SK-N-SH (cell line): ENCODE data around the gene KY. TPM values are rescaled to one million over a fixed set of nuclear protein-coding genes. Genes with fewer than 3 reads are reported as not detected.

Experiments used
- CTCF ChIA-PET: fragments of 300-600, 350-600 bp; formaldehyde crosslinking; extraction: SDS; loops from one replicate; lab custom pipeline; 2021; lab: Yijun Ruan, JAX
- POLR2A ChIA-PET: fragments of 350-600 bp; sonication (Branson Sonifier 250); formaldehyde crosslinking; extraction: SDS; loops from one replicate; lab custom pipeline; 2020; ENCODE audit warnings: antibody characterized with exemption, inconsistent platforms; lab: Yijun Ruan, JAX
- DNase-seq: peaks from one replicate; pipeline ENCODE4 v3.0.0; 2012
- H2AFZ ChIP-seq: fragments of 200-600 bp; sonication (generic); 2 replicates; pipeline ENCODE4 v1.8.1; 2016; ENCODE audit warnings: antibody characterized with exemption, mild to moderate bottlenecking, low read depth
- H3F3A ChIP-seq: fragments of 200-600 bp; sonication (generic); replicated peaks from 2 replicates; pipeline ENCODE3; 2016; ENCODE audit warnings: antibody characterized with exemption, mild to moderate bottlenecking; ENCODE audit not compliant: insufficient read depth
- H3K27ac ChIP-seq, 2 experiments: fragments of 200-500 bp in 1 of 2; fragments of 200-600 bp in 1 of 2; sonication (Bioruptor generic) in 1 of 2; sonication (generic), shearing (Covaris generic) in 1 of 2; 2 replicates each; pipeline versions ENCODE4 v1.5.1 to v1.6.1; 2014 to 2016; ENCODE audit warnings: low read depth in 2 of 2, inconsistent platforms in 1 of 2, low read length in 1 of 2, mild to moderate bottlenecking in 1 of 2, mixed read lengths in 1 of 2
- H3K27me3 ChIP-seq: fragments of 200-600 bp; sonication (generic), shearing (Covaris generic); 2 replicates; pipeline ENCODE4 v1.6.1; 2016; ENCODE audit warnings: mixed run types; ENCODE audit not compliant: insufficient read depth
- H3K36me3 ChIP-seq, 2 experiments: fragments of 200-500 bp in 1 of 2; fragments of 200-600 bp in 1 of 2; sonication (Bioruptor generic) in 1 of 2; sonication (generic) in 1 of 2; replicated peaks in 1 of 2; 2 replicates each; pipeline versions ENCODE3 to v1.5.1; 2014 to 2016; ENCODE audit warnings: low read length in 1 of 2, mild to moderate bottlenecking in 1 of 2; ENCODE audit not compliant: insufficient read depth in 2 of 2, control insufficient read depth in 1 of 2
- H3K4me1 ChIP-seq, 2 experiments: fragments of 200-500 bp in 1 of 2; fragments of 200-600 bp in 1 of 2; sonication (Bioruptor generic) in 1 of 2; sonication (generic), shearing (Covaris generic) in 1 of 2; 2 replicates each; pipeline versions ENCODE4 v1.5.1 to v1.6.1; 2014 to 2016; ENCODE audit warnings: low read depth in 1 of 2, low read length in 1 of 2, mixed run types in 1 of 2; ENCODE audit not compliant: insufficient read depth in 2 of 2, control insufficient read depth in 1 of 2
- H3K4me2 ChIP-seq: fragments of 200-600 bp; sonication (generic), shearing (Covaris generic); 2 replicates; pipeline ENCODE4 v1.6.1; 2017; ENCODE audit warnings: mixed run types
- H3K4me3 ChIP-seq, 2 experiments: fragments of 200-500 bp in 1 of 2; fragments of 200-600 bp in 1 of 2; sonication (Bioruptor generic) in 1 of 2; sonication (generic), shearing (Covaris generic) in 1 of 2; 2 replicates each; pipeline versions ENCODE4 v1.5.1 to v1.8.1; 2014 to 2016; ENCODE audit warnings: low read depth in 2 of 2, inconsistent platforms in 1 of 2, low read length in 1 of 2, mild to moderate bottlenecking in 1 of 2, mixed read lengths in 1 of 2, moderate library complexity in 1 of 2
- H3K79me2 ChIP-seq: fragments of 200-600 bp; sonication (generic); 2 replicates; pipeline ENCODE4 v1.8.1; 2017; ENCODE audit warnings: mild to moderate bottlenecking; ENCODE audit not compliant: insufficient read depth
- H3K9ac ChIP-seq: fragments of 200-600 bp; sonication (generic); 2 replicates; pipeline ENCODE4 v1.6.1; 2017; ENCODE audit warnings: mixed run types
- H3K9me2 ChIP-seq: fragments of 200-600 bp; sonication (generic); 2 replicates; pipeline ENCODE4 v1.6.1; 2017; ENCODE audit warnings: mixed run types
- H3K9me3 ChIP-seq: fragments of 200-600 bp; sonication (generic); 2 replicates; pipeline ENCODE4 v1.6.1; 2017; ENCODE audit warnings: mixed run types, mild to moderate bottlenecking, moderate library complexity
- H4K20me1 ChIP-seq: fragments of 200-600 bp; sonication (generic); 2 replicates; pipeline ENCODE4 v1.6.1; 2017; ENCODE audit warnings: mild to moderate bottlenecking, mixed run types; ENCODE audit not compliant: insufficient read depth
- CHD2 ChIP-seq: fragments of 150-350 bp; IDR thresholded peaks from 2 replicates; pipeline ENCODE4 v1.6.1; 2018; ENCODE audit warnings: low read length; ENCODE audit not compliant: partially characterized antibody
- ELF1 ChIP-seq: IDR thresholded peaks from 2 replicates; pipeline ENCODE4 v1.4.0; 2012
- EP300 ChIP-seq, 2 experiments: IDR thresholded peaks; 2 replicates each; pipeline versions ENCODE4 v1.4.0 to v1.6.1; 2012; ENCODE audit warnings: borderline replicate concordance in 1 of 2, low read depth in 1 of 2, low read length in 1 of 2
- FOSL2 ChIP-seq: IDR thresholded peaks from 2 replicates; pipeline ENCODE4 v1.4.0; 2012; ENCODE audit warnings: low read depth, mild to moderate bottlenecking, moderate library complexity, borderline replicate concordance
- FOXM1 ChIP-seq: IDR thresholded peaks from 2 replicates; pipeline ENCODE4 v1.4.0; 2012; ENCODE audit warnings: low read depth, mild to moderate bottlenecking
- MXI1 ChIP-seq: IDR thresholded peaks from 2 replicates; pipeline ENCODE4 v1.6.1; 2012; ENCODE audit warnings: mild to moderate bottlenecking, low read depth, low read length, improper control_type of control experiment
- NRF1 ChIP-seq: IDR thresholded peaks from 2 replicates; pipeline ENCODE4 v1.6.1; 2012; ENCODE audit warnings: low read depth, mild to moderate bottlenecking, low read length
- RAD21 ChIP-seq: IDR thresholded peaks from 2 replicates; pipeline ENCODE4 v1.6.1; 2012; ENCODE audit warnings: mild to moderate bottlenecking, low read length
- RCOR1 ChIP-seq: fragments of 150-350 bp; IDR thresholded peaks from 2 replicates; pipeline ENCODE4 v1.6.1; 2017; ENCODE audit warnings: antibody characterized with exemption, low read length
- REST ChIP-seq: IDR thresholded peaks from 2 replicates; pipeline ENCODE4 v1.6.1; 2012; ENCODE audit warnings: mild to moderate bottlenecking, low read depth, low read length, moderate library complexity
- RFX5 ChIP-seq: IDR thresholded peaks from 2 replicates; pipeline ENCODE4 v1.6.1; 2012; ENCODE audit warnings: mild to moderate bottlenecking, improper control_type of control experiment, low read length
- RXRA ChIP-seq: IDR thresholded peaks from 2 replicates; pipeline ENCODE4 v1.4.0; 2012; ENCODE audit warnings: low read depth, mild to moderate bottlenecking, borderline replicate concordance
- SMC3 ChIP-seq: IDR thresholded peaks from 2 replicates; pipeline ENCODE4 v1.6.1; 2012; ENCODE audit warnings: low read depth, low read length, improper control_type of control experiment
- TAF1 ChIP-seq: IDR thresholded peaks from 2 replicates; pipeline ENCODE4 v1.6.1; 2012; ENCODE audit warnings: low read depth, mild to moderate bottlenecking, low read length, moderate library complexity, borderline replicate concordance
- WGBS: methylation state at CpG from one replicate; pipeline ENCODE4 v1.1.6; 2017; ENCODE audit warnings: low lambda C conversion rate; 5-methylcytosine and 5-hydroxymethylcytosine counted together
- polyA plus RNA-seq, 3 experiments: library from polyadenylated mRNA; depleted of rRNA; stranded (reverse); fragments of >200 nt; gene quantifications; 2 replicates each; pipeline ENCODE4 v1.2.3, GENCODE V29; 2012
- TF ChIP-seq, protein P1 (sequence below): fragments of 150-350 bp; IDR thresholded peaks from 2 replicates; pipeline ENCODE4 v1.6.1; 2016; ENCODE audit warnings: mild to moderate bottlenecking, low read depth, low read length
- TF ChIP-seq, protein P2 (sequence below): fragments of 150-350 bp; IDR thresholded peaks from 2 replicates; pipeline ENCODE4 v1.6.1; 2017; ENCODE audit warnings: antibody characterized with exemption, low read length, low read depth, borderline replicate concordance

The KY gene
- polyA plus RNA-seq, 1 of the 3 experiments (the other 2 are of a cell fraction) = 2.4 TPM

GRCh38 chr3:134622806-134623365 lies 27.9 kb downstream of the KY start:
- Histone ChIP-seq H3K4me3 (no peak overlapping the region), H3K27me3 (no peaks in the 10 kb centered on the region), H3K4me2 (no peak overlapping the region), H3F3A (no peaks in the 10 kb centered on the region), H3K9me2 (no peaks in the 10 kb centered on the region), H3K79me2 (no peaks in the 10 kb centered on the region), H3K9me3 (no peaks in the 10 kb centered on the region), H3K4me1 (peaks cover 0 to 18% of the 10 kb centered on the region in 2 experiments; a peak in 1 of 4 replicates), H4K20me1 (no peaks in the 10 kb centered on the region), H3K9ac (no peak overlapping the region), H3K36me3 (no peaks in the 10 kb centered on the region), H3K27ac (no peak overlapping the region), H2AFZ (no peak overlapping the region)
- WGBS = 80% methylated on average over 5 of the region's 5 CpGs
- no peak for DNase-seq
- POLR2A ChIA-PET = no interaction called here
- no peak for TF ChIP-seq NRF1
- no peak for TF ChIP-seq ELF1
- no peak for TF ChIP-seq RXRA
- TF ChIP-seq MXI1 = no peak
- no peak for TF ChIP-seq EP300 (IDR thresholded peaks at IDR 0.05; ENCODE audit: borderline replicate concordance in 1 of 2, low read depth in 1 of 2, low read length in 1 of 2)
- TF ChIP-seq, protein P1, sequence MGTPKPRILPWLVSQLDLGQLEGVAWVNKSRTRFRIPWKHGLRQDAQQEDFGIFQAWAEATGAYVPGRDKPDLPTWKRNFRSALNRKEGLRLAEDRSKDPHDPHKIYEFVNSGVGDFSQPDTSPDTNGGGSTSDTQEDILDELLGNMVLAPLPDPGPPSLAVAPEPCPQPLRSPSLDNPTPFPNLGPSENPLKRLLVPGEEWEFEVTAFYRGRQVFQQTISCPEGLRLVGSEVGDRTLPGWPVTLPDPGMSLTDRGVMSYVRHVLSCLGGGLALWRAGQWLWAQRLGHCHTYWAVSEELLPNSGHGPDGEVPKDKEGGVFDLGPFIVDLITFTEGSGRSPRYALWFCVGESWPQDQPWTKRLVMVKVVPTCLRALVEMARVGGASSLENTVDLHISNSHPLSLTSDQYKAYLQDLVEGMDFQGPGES = no peak
- no peak for TF ChIP-seq REST
- no peak for TF ChIP-seq FOSL2
- no peak for TF ChIP-seq RFX5
- TF ChIP-seq CHD2 = no peak
- no peak for TF ChIP-seq SMC3
- TF ChIP-seq RAD21 = no peak
- TF ChIP-seq RCOR1 = no peak
- TF ChIP-seq, protein P2, sequence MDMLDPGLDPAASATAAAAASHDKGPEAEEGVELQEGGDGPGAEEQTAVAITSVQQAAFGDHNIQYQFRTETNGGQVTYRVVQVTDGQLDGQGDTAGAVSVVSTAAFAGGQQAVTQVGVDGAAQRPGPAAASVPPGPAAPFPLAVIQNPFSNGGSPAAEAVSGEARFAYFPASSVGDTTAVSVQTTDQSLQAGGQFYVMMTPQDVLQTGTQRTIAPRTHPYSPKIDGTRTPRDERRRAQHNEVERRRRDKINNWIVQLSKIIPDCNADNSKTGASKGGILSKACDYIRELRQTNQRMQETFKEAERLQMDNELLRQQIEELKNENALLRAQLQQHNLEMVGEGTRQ = no peak
- TF ChIP-seq TAF1 = no peak
- no peak for TF ChIP-seq FOXM1
- CTCF ChIA-PET = interaction anchor here (0.9 kb wide), 1 partner anchor 21 kb away, joined by 3 read pairs; no protein-coding TSS in a partner anchor
